NCI-H510A treated with DMSO at 0.1 percent for 48 hours (cell line): ENCODE data around the gene ROBO2.

Experiments
- DNase-seq: peaks from one replicate; lab custom pipeline; 2025; lab: John Stamatoyannopoulos, UW

The ROBO2 gene

DNA sequence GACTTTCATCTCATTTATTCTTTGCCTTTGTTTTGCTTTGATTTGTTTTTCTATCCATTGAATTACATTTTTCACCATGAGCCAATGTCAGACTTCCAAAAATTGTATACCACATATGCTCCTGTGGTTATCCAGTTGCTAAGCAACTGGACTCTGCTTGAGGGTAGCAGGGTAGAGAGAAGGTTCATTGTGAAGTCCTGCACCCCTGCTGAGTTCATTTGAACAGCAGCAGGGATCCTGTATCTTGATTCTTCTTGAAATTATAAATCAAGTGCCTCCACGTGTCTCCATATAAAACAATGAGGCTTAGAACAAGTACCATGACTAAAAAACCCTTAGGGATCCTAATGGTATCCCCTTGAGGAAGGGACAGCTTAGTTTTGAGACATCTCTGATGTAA is 449.3 kb downstream of the ROBO2 start:
- DNase-seq: no peak

DNA sequence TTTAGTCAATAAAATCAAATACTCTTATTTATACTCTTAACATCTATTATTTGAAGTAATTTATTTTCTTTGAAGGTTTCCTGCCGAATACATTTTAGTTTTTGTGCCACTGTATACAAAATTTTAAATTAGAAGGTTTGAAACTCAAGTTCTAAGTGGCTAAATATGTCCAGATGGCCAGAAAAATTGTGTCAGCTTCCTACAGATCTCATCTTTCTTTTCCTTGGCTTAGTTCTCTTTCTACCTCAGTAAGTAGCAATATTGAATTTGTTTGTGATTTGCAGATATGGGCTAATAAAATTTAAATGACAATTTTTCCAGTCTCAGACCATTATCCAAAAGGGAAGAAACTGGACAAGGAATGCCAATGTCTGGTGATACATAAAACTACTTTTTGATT is 452.1 kb downstream of the ROBO2 start:
- DNase-seq: no peak

DNA sequence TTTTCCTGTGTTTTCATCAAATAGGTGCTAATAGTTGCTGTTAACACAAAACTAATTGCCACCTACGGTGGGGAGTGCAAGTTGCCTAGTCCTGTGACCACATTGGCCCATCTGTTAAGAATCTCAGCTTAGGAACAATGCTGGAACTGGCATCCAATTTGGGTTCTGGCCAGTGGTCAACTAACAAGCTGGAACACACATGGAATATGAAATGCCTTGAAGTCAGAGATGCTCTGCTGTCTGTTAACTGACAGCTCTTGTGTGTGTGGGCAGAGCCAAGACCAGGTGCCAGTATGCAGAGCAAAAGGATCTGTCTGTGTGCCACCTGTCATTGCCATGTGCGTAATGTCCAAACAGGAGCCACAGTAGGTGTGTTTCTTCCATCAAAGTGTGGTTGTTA is 460.8 kb downstream of the ROBO2 start:
- DNase-seq: no peak

DNA sequence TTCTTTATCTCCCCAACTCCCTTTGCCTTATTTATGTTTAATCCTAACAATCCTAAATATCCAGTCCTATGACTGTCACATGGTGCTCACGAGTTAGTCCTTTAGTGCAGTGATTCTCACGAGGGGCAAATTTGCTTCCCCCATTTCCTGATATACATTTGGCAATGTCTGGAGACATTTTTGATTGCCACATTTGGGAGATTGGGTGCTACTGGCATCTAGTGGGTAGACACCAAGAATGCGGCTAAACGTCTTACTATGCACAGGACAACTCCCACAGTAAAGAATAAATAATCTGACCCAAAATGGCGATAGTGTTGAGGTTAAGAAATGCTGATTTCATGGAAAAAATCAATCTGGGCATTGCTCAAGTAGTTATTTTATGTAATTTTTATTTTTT is 466.5 kb downstream of the ROBO2 start:
- no peak for DNase-seq

DNA sequence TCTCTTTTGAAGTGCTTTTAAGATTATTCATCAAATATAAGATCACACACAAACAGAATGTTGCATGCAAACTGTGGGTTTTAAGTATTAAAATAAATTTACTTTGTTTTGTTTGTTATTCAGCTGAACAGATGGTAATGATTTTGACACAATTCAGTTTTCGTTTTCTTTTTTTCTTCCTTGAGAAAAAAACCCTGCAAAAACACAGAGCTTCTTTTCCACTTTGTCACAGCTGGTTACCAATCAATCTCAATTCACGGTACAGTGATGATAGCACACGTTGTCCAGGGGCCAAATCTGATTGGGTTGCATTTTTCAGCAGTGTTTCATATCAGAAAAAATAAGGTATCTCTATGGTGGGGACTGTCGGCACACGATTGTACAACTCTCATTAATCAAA is 473.6 kb downstream of the ROBO2 start:
- DNase-seq: peak; percentile 5

DNA sequence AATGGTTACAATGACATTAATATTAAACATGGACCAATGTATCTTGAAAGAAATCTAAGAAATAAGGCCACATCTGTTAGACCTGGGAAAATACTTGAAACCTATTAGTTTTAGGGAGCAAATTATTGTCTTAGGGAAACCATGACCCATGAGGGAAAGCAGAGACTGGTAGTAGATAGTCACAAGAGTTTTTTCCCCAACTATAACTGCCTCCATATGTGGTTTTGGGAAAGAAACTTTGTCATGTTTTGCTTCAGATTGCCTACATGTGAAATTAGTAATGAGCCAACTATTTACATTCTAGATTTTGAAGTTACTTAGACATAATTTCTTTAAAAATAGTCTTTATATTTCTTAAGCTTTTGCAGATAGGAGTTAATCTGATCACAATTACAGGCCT is 474.9 kb downstream of the ROBO2 start:
- DNase-seq: no peak

DNA sequence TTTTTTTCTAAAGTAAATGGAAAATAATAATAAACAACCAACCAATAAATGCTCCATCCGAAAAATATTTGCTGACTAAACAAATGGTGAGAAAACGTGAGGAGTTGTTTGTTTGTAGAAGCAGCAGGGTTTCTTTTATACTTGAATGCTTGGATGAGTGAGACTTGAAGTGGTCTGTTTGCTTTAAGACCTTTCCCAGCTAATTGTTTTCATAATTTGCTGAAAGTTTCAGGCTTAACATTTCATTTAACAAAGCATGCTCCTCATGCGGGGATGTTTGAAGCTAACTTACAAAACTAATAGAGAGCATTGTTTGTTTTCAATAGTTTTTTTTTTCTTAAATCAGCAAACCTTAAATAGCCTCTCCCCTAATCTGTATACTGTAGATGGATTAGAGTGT is 484.6 kb downstream of the ROBO2 start:
- DNase-seq: peak; percentile 59

DNA sequence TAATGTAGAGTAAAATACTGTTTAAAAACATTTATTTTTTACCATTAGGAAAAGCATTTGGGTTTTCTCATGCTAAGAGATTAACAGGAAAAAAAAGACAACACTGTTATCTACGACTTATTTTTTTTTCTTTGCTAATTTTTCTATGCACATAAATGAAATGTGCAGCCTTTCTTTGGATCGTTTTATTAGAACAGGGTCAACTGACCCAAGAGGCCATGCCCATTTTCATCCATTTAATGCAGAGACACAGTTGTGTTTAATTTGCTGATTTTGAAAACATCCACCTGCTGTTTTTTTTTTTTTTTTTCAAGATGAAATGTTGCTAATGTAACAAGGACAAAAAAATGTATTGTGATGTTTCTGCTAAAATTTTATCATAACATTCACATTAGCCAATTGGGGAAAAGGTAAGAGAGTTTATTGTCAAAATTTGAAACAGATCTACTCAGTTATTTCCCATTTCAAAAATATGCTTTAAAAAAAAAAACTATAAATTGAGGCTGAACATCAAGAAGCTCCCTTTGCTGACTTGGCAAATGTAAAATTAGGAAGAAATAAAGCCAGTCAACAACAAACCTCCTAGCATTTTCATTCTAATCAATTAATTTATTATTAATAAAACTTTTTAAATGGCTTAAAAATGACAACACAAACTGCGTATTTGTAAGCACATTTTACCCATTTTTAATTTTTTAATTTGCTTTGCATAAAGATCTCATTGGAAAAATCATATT is 485.2 kb downstream of the ROBO2 start:
- no peak for DNase-seq

DNA sequence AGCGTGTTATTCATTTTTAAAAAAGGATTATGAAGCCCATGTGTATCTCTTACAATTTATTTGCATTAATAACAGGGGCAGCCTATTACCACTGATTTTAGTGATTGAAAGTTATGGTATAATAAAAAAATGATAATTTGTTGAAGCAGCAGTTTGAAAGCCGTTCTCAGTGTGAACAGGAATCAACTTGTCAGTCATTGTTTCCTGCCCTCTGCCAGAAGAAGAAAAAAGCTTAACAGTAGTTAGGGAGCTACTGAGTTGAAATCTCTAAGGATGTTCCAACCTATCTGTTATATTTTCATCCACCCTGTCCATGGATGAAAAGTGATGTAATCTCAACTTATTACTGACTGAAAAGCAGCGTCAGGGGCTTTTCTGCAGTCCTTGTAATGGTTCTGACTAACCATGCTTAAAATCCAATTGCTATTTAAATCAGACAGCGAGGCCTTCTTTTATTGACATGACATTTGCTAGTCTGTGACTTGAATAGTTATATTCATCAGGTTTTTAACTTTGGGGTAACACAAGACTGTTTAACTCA is 486.7 kb downstream of the ROBO2 start:
- DNase-seq: no peak

DNA sequence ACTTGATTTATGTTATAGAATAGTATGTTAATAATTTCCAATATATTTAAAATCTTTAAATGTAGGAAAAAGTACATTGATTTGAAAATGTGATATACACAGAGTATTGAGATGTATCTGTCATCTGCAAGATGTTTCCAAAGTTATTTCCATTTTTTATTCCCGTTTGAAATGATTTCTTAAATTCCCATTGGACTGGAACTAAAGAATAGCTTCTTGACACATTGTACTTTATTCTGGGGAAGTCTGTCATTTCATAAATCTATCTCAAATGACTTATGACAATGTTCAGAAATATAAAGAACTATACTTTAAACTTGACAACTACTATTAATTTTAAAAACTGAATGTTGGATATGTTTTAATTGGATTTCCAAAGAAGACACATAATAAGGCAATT is 489.6 kb downstream of the ROBO2 start:
- DNase-seq: no peak

DNA sequence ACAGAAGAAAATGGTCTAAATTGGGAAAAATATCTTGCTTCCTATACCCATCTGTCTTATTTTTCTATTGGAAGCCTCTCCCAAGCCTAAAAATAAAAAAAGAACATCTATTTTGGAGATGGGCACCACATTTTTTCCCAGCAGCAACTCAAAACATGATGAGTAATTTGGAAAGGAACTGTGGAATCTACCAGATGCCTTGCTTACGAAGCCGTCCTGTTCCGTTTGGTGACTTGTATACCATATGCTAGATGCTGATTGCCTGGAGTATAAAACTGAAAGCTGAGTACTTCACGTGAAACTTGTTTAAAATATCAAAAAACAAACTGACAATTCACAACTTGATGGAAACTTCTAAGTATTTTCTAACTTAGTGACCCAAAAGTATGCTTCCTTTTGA is 491.0 kb downstream of the ROBO2 start:
- no peak for DNase-seq

DNA sequence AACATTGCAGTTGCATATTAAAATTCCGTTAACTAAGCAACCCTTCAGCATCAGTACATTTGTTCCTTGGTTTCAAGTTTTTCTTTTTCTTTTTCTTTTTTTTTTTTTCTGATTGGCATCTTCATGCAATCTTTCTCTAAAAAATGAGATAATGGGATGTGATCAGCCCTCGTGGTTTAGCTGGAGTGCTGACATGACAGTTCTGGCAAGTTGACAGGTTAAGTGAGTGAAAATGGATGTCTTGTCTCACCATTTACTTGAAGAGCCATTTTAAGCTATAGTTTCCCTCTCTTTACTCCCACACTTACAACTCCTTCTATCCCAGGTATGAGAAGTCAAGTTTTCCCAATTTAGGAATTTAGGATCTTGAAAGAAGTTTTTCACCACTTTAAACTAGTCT is 495.2 kb downstream of the ROBO2 start:
- no peak for DNase-seq

DNA sequence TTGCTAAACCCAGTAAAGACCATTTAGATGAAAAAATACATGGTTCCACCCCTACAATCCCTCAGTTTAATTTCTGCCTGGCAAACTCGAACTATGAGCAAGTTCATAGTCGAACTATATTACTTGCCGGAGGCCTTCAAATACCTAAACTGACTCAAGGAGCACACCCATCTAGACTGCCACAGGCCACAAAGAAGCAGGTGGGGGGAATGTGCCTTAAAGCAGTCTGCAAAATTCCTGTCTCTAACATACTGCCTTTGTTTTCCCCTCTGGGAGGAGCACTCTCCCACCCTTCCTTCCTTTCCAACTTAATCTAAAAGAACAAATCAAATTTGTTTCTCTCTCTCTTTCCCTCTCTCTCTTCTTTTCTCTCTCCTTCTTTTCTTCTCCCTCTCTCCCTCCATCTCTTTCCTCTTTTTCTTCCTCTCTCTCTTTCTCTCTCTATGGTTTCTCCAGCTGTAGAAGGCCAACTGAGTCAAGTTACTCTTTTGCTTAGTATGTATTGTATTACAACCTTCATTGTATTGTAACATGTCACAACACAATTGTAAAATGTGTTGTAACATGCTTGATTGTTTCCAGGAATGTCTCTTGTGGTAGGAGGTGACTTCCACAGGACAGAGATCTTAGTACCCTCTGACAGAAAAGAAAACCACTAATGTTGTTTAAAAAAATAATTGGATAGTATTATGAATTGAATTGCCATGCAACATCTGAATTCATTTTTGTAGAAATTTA is 496.3 kb downstream of the ROBO2 start:
- DNase-seq: no peak

DNA sequence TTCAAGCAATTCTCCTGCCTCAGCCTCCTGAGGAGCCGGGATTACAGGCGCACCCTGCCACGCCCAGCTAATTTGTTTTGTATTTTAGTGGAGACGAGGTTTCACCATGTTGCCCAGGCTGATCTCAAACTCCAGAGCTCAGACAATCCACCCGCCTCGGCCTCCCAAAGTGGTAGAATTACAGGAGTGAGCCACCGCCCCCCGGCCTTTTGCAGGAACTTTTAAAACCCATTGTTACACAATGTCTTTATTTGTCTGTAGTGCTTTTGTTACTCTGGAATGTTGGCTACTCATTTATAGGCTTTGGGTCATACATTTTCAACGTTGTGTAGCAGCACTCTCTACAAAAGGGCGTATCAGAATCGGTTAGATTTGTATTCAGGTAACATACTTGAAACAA is 499.1 kb downstream of the ROBO2 start:
- no peak for DNase-seq

DNA sequence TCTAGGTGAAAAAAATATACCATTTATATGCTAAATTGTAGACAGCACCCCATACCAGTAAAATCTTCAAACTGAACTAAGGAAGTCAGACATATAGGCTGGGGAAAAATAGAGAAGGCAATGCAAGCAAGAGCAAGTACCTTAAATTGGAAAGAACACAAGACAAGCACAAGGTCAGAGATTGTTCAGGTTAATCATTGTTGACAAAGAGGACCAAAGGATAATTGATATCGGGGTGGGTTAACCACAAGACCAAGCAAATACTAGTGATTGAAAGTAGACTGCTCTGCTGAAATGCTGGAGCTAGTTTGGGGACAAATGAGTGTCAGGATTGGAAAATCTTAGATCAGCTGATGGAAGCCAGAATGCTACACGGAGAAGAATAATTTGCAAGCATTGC is 499.8 kb downstream of the ROBO2 start:
- DNase-seq: no peak

DNA sequence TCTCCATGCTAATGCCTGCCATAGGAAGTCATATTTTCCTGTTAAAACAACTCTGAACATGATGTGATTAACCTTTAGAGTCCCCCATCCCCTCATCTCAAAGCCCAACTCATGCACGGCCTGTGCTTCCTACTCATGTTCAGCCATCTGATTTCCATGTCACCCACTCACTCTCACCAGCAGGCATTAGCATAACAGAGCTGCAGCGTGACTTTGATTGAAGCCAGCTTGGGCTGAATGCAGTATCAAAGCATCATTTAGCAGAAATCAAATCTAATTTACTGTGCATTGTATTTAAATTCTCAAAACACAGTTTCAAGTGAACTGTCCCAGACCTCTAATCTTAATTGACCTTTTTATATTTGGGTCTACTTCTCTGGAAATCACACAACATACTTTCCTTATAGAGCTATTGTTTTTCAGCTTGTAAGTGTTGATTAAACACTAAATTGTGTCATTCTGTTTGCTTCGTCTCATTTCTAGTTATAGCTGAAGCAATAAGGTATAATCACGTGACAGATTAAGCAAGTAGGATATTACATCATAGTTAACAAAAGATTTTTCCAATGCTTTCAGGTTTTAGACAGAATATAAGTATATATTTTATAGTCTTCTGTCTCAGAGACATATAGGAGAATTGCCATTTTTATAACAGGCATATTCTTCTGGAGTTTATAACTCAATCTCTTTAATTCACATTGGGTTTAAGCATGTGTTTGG is 501.5 kb downstream of the ROBO2 start:
- DNase-seq: no peak

DNA sequence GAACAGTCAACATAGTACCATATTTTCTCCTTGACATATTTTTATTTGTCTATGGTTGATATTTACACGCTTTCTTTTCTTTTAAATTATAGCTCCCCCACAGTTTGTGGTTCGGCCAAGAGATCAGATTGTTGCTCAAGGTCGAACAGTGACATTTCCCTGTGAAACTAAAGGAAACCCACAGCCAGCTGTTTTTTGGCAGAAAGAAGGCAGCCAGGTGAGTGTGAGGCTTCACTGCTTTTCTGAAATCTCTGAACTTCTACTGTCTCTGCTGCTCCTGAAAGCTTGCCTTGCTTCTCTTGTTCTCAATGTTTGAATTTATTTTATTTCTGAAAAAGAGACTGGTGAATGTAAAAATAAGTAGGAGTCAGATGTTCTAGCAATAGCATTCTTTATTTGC is 506.3 kb downstream of the ROBO2 start:
- DNase-seq: no peak

DNA sequence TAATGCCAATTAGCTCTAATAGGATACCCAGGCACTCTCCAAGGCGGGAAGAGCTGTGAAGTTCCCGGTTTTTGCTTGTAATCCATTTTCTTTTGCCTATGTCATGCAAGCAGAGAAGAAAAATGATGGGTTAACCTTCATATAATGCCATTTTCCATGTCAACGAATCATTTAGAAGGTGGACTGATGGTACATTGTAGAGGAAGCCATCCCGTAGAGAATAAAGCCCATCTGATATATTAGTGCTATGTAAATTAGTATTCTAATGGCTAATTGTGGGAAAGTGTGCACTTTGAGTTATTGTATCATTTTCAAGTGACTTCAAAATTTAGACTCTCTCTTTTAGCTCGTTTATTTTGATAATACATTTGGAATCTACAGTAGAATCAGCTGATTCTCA is 509.1 kb downstream of the ROBO2 start:
- DNase-seq: no peak

DNA sequence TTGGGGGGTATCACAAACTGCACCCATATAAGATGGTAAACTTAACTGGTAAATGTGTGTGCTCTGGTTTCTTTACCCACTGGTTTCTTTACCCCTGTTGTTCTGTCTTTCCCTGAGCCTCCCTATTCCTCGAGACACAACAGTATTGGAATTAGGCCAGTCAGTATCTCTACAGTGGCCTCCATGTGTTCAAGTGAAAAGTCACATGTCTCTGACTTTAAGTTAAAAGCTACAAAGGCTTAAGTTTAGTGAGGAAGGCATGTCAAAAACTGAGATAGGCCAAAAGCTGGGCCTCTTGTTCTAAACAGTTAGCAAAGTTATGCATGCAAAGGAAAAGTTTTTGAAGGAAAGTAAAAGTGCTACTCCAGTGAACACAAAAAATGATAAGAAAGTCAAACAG is 513.3 kb downstream of the ROBO2 start:
- no peak for DNase-seq

DNA sequence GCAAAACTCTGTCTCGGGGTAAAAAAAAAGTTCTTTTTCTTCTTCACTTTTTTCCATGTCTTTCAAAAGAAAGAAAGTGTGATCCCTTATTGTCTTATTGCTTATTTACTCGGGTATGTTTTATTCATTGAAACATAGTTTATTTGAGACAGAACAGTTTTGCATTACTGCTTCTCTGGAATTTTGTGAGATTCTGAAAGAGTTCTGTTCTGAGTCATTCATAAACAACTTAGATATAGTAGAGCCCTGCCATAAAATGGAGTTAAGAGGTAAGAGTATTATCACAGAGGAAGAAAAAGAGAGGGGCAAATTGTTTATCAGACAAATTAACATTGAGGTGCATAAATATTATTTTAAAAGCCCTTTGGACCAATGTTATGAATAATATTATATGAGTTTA is 522.2 kb downstream of the ROBO2 start:
- no peak for DNase-seq

DNA sequence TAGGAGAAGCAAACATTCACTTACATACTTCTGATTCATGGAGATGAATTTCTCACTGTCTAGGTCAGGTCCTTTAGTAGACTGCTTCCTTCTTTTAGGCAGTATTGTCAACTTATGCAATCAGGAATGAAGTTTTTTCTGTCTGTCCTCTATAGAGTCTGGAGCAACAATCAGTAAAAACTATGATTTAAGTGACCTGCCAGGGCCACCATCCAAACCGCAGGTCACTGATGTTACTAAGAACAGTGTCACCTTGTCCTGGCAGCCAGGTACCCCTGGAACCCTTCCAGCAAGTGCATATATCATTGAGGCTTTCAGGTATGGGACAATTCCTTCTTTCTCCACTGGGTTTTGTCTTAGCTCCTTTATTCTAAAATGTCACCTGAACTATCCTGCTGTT is 523.1 kb downstream of the ROBO2 start:
- peak; percentile 11 for DNase-seq

DNA sequence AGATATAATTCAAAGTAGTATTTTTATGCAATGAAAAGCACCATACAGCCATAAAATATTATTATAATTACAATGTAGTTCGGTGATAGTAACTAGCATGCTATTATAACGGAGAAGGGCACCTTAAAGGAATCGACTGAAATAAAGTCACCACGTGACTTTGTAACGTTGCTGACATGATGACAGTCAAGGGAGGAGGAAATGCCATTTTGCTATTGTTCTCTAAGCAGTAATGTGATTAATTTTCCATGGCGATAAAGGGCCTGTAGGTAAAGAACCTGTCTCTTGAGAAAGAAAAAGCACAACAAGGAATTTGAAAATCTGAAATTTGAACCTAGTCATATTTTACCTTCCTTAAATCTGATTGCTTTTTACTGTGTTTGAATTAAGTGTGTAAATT is 526.2 kb downstream of the ROBO2 start:
- DNase-seq: no peak
